ENCODE results near the gene TMC1.
"Not testable (repeated sequence)": the region's sequence is repeated elsewhere in the genome, so short reads cannot be mapped to it uniquely, and the experiment has no call there.

The TMC1 gene

DNA sequence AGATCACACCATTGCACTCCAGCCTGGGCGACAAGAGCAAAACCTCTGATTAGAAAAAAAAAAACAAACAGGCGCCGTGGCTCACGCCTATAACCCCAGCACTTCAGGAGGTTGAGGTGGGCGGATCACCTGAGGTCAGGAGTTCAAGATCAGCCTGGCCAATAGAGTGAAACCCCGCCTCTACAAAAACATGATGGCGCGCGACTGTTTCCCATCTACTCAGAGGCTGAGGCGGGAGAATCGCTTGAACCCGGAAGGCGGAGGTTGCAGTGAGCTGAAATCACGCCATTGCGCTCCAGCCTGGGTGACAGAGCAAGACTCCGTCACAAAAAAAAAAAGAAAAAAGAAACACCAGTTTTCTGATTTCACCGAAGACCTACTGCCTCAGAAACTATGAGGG, at the start of gene TMC1:
TSS of gene TMC1 (plus strand) at position 193 of the 400 bp plus-strand sequence. CDS start 127,041 bp downstream, outside the sequence.
- not testable (repeated sequence) for DNase-seq

DNA sequence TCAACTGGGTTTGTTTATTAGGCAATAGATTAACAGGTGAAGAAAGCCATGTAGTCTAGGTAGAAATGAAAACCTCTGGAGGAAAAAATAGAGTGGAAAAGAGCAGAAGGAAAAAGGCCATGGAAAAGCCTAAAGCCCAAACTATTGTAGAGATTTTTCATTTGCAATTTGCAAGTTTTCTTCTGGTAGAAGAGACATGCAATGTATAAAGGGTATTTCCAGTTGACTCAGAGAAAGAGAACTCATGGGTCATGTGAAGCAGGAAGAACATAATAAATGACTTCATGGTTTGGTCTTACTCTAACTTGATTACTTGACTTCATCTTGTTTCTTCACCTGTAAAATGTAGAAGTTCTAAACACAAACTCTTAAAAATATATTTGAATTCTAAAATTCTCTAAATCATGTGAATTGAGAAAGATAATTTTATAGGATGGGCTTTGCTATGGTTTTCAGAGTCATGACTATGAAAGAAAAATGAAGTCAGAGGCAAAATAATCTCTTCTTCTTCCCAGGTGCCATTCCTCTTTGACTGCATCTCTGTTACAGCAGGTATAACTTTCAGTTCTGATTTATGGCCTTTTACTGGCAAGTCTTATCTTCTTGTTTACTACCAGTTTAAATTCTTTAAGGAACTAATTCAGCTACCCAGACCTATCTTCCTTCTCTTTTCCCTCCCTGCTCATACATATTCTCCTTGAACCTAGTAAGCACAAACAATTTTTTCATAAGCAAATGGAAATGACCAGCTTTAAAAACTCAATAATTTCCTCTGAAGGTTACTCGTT, 47.7 kb upstream of the TMC1 start:
- DNase-seq: no peak

DNA sequence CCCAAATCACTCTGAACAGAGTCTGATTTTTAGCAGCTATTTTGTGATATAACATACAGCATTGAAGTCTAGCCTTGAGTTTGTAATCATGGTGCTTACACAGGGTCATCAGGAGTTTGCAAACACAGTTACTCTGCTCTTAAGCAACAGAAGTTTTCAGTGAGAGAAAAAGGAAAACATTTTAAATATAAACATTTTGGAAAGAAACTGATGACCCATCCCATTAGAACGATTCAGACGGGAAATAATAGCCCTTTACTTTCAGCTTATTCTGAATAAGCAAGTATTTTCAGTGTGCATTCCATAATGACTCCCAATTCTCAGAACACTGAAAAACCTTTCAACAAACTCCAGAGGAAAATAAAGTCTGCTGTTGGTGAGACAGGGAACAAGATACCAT, 46.7 kb upstream of the TMC1 start:
- DNase-seq: no peak

GRCh38 chr9:72476100-72476499, 45.3 kb upstream of the TMC1 start:
- no peak for DNase-seq

GRCh38 chr9:72476617-72477437, 44.6 kb upstream of the TMC1 start:
- DNase-seq: no peak

- DNase-seq: no peak
Measured at GRCh38 chr9:72477930-72478518, 43.4 kb upstream of the TMC1 start.

DNA sequence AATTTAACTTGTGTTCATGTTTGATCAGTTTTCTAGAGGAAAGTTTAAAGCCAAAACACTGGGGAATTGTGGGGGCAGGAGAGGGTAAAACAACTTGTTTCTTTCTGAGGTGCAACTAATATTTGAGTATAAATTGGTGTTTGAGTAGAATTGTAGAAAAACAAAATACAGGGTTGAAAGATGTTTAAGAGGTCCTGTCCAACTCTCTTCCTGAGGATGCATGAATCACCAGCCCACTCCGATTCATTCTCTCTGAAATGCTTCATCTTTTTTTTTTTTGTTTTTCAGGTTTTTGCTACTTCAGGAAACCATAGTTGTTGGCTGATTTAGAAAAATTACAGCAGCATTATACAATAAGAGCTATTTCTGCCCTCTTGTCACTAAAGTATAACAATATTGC, 42.4 kb upstream of the TMC1 start:
- no peak for DNase-seq

DNA sequence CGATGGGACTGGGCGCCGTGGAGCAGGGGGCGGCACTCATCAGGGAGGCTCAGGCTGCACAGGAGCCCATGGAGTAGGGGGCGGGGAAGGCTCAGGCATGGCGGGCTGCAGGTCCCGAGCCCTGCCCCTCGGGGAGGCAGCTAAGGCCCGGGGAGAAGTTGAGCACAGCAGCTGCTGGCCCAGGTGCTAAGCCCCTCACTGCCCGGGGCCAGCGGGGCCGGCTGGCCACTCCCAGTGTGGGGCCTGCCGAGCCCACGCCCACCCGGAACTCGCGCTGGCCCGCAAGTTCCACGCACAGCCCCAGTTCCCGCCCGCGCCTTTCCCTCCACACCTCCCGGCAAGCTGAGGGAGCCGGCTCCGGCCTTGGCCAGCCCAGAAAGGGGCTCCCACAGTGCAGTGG, 41.1 kb upstream of the TMC1 start:
- not testable (repeated sequence) for DNase-seq

- DNase-seq: no peak
Measured at GRCh38 chr9:72480921-72481320, 40.5 kb upstream of the TMC1 start.

- DNase-seq: no peak
Measured at GRCh38 chr9:72485821-72486593, 35.4 kb upstream of the TMC1 start.

DNA sequence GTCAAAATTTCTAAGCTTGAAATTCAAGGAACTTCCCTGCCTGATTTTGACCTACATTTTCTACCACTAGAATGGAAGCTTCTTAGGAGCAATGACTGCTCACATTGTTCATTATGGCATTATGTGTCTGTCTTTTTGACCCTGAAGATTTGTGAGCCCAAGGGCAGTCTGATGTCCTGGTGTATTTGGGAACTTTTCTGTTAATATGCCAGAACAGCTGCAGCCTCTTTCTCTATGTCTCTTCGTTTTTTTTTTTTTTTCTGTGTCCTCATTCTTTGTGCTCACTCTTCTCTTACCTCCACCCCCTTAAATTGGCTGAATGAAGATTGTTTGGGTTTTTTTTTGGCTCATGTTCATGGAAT, 34.8 kb upstream of the TMC1 start:
- no peak for DNase-seq

DNA sequence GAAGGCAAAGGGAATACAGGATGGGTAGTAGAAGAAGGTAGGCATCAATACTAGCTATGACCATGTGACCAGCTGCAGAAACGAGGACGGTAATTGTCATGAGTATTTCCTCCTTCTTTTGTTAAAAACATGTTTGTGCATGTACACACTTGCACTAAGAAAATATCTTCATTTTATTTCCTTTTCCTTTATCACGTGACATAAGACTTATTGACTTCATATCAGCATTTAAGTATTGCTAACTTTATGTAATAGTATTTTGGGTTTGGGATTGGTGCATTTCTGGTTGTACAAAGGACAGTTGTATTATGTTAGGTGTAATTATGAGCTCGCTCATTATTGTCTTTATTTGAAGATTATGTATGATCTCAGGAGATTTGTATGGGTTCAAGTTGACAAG, 33.7 kb upstream of the TMC1 start:
- not testable (repeated sequence) for DNase-seq

GRCh38 chr9:72489986-72490385, 31.4 kb upstream of the TMC1 start:
- DNase-seq: no peak

GRCh38 chr9:72491242-72491641, 30.2 kb upstream of the TMC1 start:
- DNase-seq: no peak

DNA sequence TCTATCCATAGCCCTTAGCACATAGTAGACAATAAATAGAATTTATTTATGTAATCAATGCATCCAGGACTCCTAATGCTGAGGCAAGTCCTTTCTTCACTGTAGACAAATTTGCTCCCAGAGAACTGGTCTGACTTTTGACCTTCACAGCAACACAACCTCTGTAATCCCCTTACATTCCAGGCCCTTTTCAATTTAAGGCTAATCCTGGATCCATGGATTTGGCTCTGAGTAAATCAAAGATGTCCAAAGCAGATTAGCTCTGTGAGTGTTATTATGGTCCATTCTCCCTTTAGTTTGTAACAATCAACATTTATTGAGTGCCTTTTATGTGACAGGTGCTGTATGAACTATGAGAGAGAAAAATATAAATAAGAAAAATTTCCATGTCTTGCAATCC, 27.4 kb upstream of the TMC1 start:
- DNase-seq: no peak

DNA sequence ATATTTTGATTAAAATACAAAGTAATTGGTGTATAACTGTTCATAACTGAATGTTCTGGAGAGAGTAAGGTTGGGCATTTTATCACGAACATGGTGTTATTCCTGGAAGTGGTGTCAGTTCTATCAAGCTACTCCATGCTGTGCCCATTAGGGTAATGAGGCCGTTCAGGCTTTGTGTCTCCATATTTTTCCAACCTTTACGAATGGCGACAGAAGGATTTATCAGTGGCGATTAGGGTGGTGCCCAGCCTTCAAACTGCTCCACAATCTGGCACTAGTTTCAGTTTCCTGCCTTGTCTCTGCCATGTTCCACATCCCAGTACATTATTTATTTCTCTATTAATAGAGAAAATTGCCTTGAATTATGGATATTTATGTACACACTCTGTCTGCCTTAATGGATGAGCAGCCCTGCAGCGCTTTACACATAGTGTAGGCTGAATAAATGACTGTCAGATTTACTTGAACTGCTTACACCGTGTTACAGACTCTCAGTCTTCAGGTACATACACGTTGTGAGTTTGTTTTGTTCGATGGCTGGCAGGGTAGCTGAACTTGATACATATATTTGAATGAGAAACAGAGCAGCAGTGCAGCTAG, 23.9 kb upstream of the TMC1 start:
- no peak for DNase-seq

DNA sequence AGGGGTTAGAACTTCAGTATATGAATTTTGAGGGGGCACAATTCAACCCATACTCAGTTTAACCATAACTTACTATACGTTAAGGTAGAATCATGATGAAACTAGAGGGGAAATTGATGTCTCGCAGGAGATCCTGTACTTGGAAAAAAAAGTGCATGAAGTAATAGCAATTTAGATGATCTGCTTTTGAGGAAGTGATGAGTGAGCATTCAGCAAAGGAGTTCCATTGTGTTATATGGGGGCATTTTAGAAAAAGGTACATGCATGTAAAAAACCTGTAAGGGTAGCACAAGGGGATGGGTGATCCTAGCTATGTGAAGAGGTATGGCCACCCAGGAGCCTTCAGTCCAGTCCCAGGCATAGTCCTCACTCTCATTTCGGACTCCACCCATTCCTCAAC, 14.8 kb upstream of the TMC1 start:
- no peak for DNase-seq

GRCh38 chr9:72509053-72509452, 12.4 kb upstream of the TMC1 start:
- no peak for DNase-seq

- no peak for DNase-seq
Measured at GRCh38 chr9:72509635-72510034, 11.8 kb upstream of the TMC1 start.

- not testable (repeated sequence) for DNase-seq
Measured at GRCh38 chr9:72521011-72521410, 397 bp upstream of the TMC1 start.

DNA sequence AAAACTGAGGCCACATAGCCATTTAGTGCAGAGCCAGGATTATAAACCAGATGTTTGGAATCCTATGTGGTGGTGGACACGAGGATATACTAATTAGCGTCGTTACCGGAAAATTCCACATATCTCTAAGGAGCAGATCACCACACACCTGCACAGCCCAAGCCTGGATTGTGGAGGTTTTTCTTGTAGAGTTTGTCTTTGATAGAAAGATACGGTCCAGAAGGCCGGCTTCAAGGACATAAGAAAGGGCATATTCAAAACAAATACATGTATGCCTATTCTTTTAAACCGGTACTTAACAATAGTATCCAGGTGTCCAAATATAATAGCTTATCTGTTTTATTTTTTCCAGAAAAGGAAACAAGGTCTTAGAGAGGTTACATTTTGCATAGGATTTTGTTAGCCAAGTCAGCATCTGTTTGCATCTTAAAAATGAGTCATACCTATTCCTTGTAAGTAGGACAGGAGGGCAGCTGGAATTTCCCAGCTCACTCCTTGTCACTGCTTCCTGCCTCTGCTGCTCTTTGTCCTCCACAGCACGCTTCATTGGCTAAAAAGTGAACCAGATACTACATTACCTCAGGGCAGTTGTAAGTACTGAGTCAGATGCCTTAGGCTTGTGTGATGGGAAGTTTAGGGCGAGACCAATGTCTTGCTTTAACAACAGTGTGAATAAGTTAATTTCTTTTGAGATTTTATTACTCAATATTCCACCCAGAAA, 3.6 kb downstream of the TMC1 start:
- DNase-seq: no peak
